BJ (cell line): ENCODE data around the gene TRABD. TPM values are rescaled to one million over a fixed set of nuclear protein-coding genes. Genes with fewer than 3 reads are reported as not detected.
"Not testable (repeated sequence)": the region's sequence is repeated elsewhere in the genome, so short reads cannot be mapped to it uniquely, and the experiment has no call there.

Experiments used
- CTCF ChIA-PET: fragments of 350-600 bp; formaldehyde crosslinking; extraction: SDS; loops from one replicate; lab custom pipeline; 2021; ENCODE audit warnings: antibody characterized with exemption, inconsistent platforms; lab: Yijun Ruan, JAX
- POLR2A ChIA-PET: fragments of 300-600 bp; sonication (Branson Sonifier 250); formaldehyde crosslinking; extraction: SDS; loops from one replicate; lab custom pipeline; 2021; ENCODE audit warnings: antibody characterized with exemption; lab: Charles Lee
- DNase-seq: peaks from one replicate; pipeline ENCODE4 v3.0.0-alpha.2; 2011; ENCODE audit warnings: low read depth
- H3K27me3 ChIP-seq: 2 replicates; pipeline ENCODE4 v1.6.0; 2011; ENCODE audit warnings: low read length; ENCODE audit not compliant: control insufficient read depth, insufficient read depth
- H3K36me3 ChIP-seq: 2 replicates; pipeline ENCODE4 v1.5.1; 2011; ENCODE audit warnings: low read length; ENCODE audit not compliant: control insufficient read depth, insufficient read depth
- H3K4me3 ChIP-seq: 2 replicates; pipeline ENCODE4 v1.5.1; 2011; ENCODE audit warnings: low read depth, mild to moderate bottlenecking, control low read depth, low read length
- polyA plus RNA-seq: library from polyadenylated mRNA; depleted of rRNA; stranded (reverse); fragments of >200 nt; gene quantifications from 2 replicates; pipeline ENCODE4 v1.2.3, GENCODE V29; 2011
- TF ChIP-seq, protein P1 (sequence below): IDR thresholded peaks from 2 replicates; pipeline ENCODE4 v1.5.1; 2011; ENCODE audit warnings: low read depth, mild to moderate bottlenecking, control low read depth, inconsistent platforms, low read length, moderate library complexity; ENCODE audit not compliant: insufficient read depth

Gene TRABD
- polyA plus RNA-seq, 1 experiment: 31.5 TPM

DNA sequence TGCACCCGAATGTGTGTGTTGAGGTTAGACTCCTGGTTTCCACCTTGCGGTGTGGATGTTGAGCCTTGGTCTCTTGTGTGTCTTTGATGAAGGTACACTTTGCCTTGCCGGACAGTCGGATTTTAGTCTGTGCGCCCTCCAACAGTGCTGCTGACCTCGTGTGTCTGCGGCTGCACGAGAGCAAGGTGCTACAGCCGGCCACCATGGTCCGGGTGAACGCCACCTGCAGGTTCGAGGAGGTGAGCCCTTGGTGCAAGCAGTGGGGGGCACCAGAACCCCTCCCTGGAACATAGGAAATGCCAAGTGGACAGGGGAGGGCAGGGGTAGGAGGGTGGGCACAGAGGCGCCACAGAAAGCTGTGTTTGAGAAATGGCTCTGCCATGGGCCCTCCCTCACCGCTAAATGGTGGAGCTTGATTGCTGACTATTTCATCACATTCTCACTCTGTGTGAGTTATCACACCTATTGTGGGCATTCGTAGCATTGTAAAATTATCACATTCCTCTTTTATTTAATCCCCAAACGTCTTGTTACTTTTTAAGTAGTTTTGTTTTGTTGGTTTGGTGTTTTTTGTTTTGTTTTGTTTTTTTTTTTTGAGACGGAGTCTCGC lies 41.6 kb upstream of the TRABD start:
- Histone ChIP-seq H3K4me3 (no peak overlapping the region), H3K36me3 (peaks cover 2% of the 10 kb centered on the region), H3K27me3 (no peaks in the 10 kb centered on the region)
- POLR2A ChIA-PET: no interaction called here
- TF ChIP-seq, protein P1, sequence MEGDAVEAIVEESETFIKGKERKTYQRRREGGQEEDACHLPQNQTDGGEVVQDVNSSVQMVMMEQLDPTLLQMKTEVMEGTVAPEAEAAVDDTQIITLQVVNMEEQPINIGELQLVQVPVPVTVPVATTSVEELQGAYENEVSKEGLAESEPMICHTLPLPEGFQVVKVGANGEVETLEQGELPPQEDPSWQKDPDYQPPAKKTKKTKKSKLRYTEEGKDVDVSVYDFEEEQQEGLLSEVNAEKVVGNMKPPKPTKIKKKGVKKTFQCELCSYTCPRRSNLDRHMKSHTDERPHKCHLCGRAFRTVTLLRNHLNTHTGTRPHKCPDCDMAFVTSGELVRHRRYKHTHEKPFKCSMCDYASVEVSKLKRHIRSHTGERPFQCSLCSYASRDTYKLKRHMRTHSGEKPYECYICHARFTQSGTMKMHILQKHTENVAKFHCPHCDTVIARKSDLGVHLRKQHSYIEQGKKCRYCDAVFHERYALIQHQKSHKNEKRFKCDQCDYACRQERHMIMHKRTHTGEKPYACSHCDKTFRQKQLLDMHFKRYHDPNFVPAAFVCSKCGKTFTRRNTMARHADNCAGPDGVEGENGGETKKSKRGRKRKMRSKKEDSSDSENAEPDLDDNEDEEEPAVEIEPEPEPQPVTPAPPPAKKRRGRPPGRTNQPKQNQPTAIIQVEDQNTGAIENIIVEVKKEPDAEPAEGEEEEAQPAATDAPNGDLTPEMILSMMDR: no peak
- no peak for DNase-seq
- CTCF ChIA-PET: interaction anchor here (0.5 kb wide), 1 partner anchor 45 kb away, joined by 5 read pairs; no protein-coding TSS in a partner anchor

DNA sequence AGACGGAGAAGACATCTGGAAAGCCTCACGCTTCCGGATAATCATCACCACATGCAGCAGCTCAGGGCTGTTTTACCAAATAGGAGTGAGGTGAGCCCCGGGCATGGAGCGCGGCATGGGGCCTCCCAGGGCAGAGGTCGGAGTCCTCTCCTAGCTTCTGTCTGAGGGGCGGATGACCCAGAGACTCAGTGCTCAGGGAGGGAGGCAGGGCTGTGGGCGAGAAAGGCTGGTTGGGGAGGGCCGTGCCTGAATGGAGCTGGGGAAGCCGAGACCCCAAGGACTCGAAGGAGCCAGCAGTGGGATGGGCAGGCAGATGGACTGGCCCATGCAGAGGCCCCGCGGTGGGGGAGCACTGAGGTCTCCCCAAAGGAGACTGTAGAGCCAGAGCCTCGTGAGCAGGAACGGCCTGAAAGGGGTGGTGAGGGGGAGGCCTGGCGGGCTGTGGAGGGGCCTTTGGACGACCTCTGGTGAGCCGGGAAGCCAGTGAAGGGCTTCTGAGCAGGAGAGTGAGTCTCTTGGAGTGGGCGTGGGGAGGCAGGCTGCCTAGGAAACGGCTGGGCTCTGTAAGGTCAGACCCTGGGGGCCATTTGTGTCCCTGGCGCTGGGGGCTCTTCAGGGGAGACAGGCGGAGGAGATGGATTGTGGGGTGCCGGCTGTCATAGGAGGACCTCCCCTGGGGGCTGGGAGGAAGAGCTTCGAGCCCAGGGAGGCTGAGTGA lies 39.8 kb upstream of the TRABD start:
- peaks cover 2% of the 10 kb centered on the region for H3K36me3 ChIP-seq
- TF ChIP-seq, protein P1: no peak
- POLR2A ChIA-PET: no interaction called here
- H3K4me3 ChIP-seq: no peak overlapping the region
- CTCF ChIA-PET: interaction anchor here (0.6 to 1.9 kb wide), 3 partner anchors 9 to 65 kb away, joined by 3 to 6 read pairs (median 4); no protein-coding TSS in a partner anchor
- no peak for DNase-seq
- no peaks in the 10 kb centered on the region for H3K27me3 ChIP-seq

- ChIA-PET CTCF (interaction anchor here (0.6 to 1.9 kb wide), 4 partner anchors 10 to 64 kb away, joined by 3 to 6 read pairs (median 4); no protein-coding TSS in a partner anchor), POLR2A (no interaction called here)
- no peak for DNase-seq
- no peaks in the 10 kb centered on the region for H3K27me3 ChIP-seq
- peaks cover 2% of the 10 kb centered on the region for H3K36me3 ChIP-seq
- TF ChIP-seq, protein P1: peak; percentile 84
- no peak overlapping the region for H3K4me3 ChIP-seq
These were observed 39.1 kb upstream of the TRABD start for GRCh38 chr22:50146439-50147238.

GRCh38 chr22:50147258-50148165 lies 38.2 kb upstream of the TRABD start:
- DNase-seq, POLR2A ChIA-PET: not testable (repeated sequence)
- CTCF ChIA-PET: interaction anchor here (0.6 to 1.1 kb wide), 2 partner anchors 59 to 60 kb away, joined by 3 to 4 read pairs; no protein-coding TSS in a partner anchor

GRCh38 chr22:50148166-50148500 lies 37.6 kb upstream of the TRABD start:
- Histone ChIP-seq H3K36me3 (peaks cover 2% of the 10 kb centered on the region), H3K27me3 (no peaks in the 10 kb centered on the region), H3K4me3 (no peak overlapping the region)
- ChIA-PET POLR2A (no interaction called here), CTCF (interaction anchor here (1.1 to 2.3 kb wide), 2 partner anchors 10 to 59 kb away, joined by 4 to 8 read pairs; no protein-coding TSS in a partner anchor)
- TF ChIP-seq, protein P1: no peak
- no peak for DNase-seq

More at GRCh38 chr22:50147258-50148165, 38.2 kb upstream of the TRABD start:
- H3K4me3 ChIP-seq, H3K36me3 ChIP-seq, H3K27me3 ChIP-seq: not testable (repeated sequence)
